ENCODE results near the gene COL19A1. TPM values are rescaled to one million over a fixed set of nuclear protein-coding genes. Genes with fewer than 3 reads are reported as not detected.

The COL19A1 gene
- polyA plus RNA-seq, 4 donors = 2.1 to 3.3 (median 3.1) TPM

GRCh38 chr6:70152786-70153185, 286.4 kb downstream of the COL19A1 start:
- DNase-seq (ENCODE audit: low read depth in 4 of 4, low spot score in 2 of 4) = no peak

GRCh38 chr6:70157086-70157485, 290.7 kb downstream of the COL19A1 start:
- DNase-seq (ENCODE audit: low read depth in 4 of 4, low spot score in 2 of 4) = no peak

- DNase-seq (ENCODE audit: low read depth in 4 of 4, low spot score in 2 of 4) = no peak
Measured at GRCh38 chr6:70160276-70160675, 293.9 kb downstream of the COL19A1 start.

GRCh38 chr6:70162972-70163371, 296.6 kb downstream of the COL19A1 start:
- DNase-seq (ENCODE audit: low read depth in 4 of 4, low spot score in 2 of 4) = no peak

GRCh38 chr6:70163795-70164194, 297.4 kb downstream of the COL19A1 start:
- no peak for DNase-seq (ENCODE audit: low read depth in 4 of 4, low spot score in 2 of 4)

GRCh38 chr6:70164556-70164955, 298.2 kb downstream of the COL19A1 start:
- DNase-seq (ENCODE audit: low read depth in 4 of 4, low spot score in 2 of 4) = no peak

- peak; percentile 11 to 28 (median 18) for DNase-seq (ENCODE audit: low read depth in 4 of 4, low spot score in 2 of 4)
Measured at GRCh38 chr6:70166088-70166958, 300.0 kb downstream of the COL19A1 start.

GRCh38 chr6:70168681-70169377, 302.5 kb downstream of the COL19A1 start:
- no peak for DNase-seq (ENCODE audit: low read depth in 4 of 4, low spot score in 2 of 4)

- no peak for DNase-seq (ENCODE audit: low read depth in 4 of 4, low spot score in 2 of 4)
Measured at GRCh38 chr6:70171236-70171635, 304.9 kb downstream of the COL19A1 start.

- DNase-seq (ENCODE audit: low read depth in 4 of 4, low spot score in 2 of 4) = no peak
Measured at GRCh38 chr6:70172252-70172651, 305.9 kb downstream of the COL19A1 start.

- DNase-seq (ENCODE audit: low read depth in 4 of 4, low spot score in 2 of 4) = no peak
Measured at GRCh38 chr6:70175770-70176169, 309.4 kb downstream of the COL19A1 start.

GRCh38 chr6:70176842-70177550, 310.6 kb downstream of the COL19A1 start:
- no peak for DNase-seq (ENCODE audit: low read depth in 4 of 4, low spot score in 2 of 4)

GRCh38 chr6:70180183-70180900, 314.0 kb downstream of the COL19A1 start:
- DNase-seq (ENCODE audit: low read depth in 4 of 4, low spot score in 2 of 4) = no peak

- no peak for DNase-seq (ENCODE audit: low read depth in 4 of 4, low spot score in 2 of 4)
Measured at GRCh38 chr6:70180901-70181599, 314.7 kb downstream of the COL19A1 start.

- no peak for DNase-seq (ENCODE audit: low read depth in 4 of 4, low spot score in 2 of 4)
Measured at GRCh38 chr6:70183538-70183937, 317.2 kb downstream of the COL19A1 start.

GRCh38 chr6:70184723-70185122, 318.4 kb downstream of the COL19A1 start:
- DNase-seq (ENCODE audit: low read depth in 4 of 4, low spot score in 2 of 4) = no peak

- DNase-seq (ENCODE audit: low read depth in 4 of 4, low spot score in 2 of 4) = no peak
Measured at GRCh38 chr6:70186461-70186860, 320.1 kb downstream of the COL19A1 start.

GRCh38 chr6:70188202-70188601, 321.8 kb downstream of the COL19A1 start:
- DNase-seq (ENCODE audit: low read depth in 4 of 4, low spot score in 2 of 4) = no peak

- no peak for DNase-seq (ENCODE audit: low read depth in 4 of 4, low spot score in 2 of 4)
Measured at GRCh38 chr6:70194421-70194820, 328.1 kb downstream of the COL19A1 start.

GRCh38 chr6:70196531-70196930, 330.2 kb downstream of the COL19A1 start:
- DNase-seq (ENCODE audit: low read depth in 4 of 4, low spot score in 2 of 4) = no peak

All from left renal cortex interstitium (tissue), 4 donors.